SKM-1 treated with dmso at 0.1 percent for 144 hours (cell line): ENCODE data around the gene QSOX2.
"Not testable (repeated sequence)": the region's sequence is repeated elsewhere in the genome, so short reads cannot be mapped to it uniquely, and the experiment has no call there.

ENCODE experiments used
- DNase-seq: peaks from one replicate; lab custom pipeline; 2025; ENCODE audit not compliant: unreplicated experiment; lab: John Stamatoyannopoulos, UW

QSOX2 gene

DNA sequence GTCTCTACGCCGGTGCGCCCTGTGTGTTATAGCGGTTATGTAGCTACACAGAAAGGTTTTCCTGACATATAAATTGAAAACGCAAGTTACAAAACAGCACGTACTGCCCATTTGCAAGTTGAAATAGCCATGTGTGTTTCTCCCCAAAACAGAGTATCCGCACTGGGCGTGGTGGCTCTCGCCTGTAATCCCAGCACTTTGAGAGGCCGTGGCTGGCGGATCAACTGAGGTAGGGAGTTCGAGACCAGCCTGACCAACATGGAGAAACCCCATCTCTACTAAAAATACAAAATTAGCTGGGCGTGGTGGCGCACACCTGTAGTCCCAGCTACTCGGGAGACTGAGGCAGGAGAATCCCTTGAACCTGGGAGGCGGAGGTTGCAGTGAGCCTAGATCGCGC lies 21.0 kb upstream of the QSOX2 start:
- DNase-seq = not testable (repeated sequence)

- no peak for DNase-seq
These were observed 20.1 kb upstream of the QSOX2 start for GRCh38 chr9:136265561-136266355.

- no peak for DNase-seq
These were observed 19.1 kb upstream of the QSOX2 start for GRCh38 chr9:136264441-136265405.

GRCh38 chr9:136264031-136264430 lies 18.4 kb upstream of the QSOX2 start:
- DNase-seq = no peak

- DNase-seq = no peak
These were observed 17.1 kb upstream of the QSOX2 start for GRCh38 chr9:136262671-136263178.

DNA sequence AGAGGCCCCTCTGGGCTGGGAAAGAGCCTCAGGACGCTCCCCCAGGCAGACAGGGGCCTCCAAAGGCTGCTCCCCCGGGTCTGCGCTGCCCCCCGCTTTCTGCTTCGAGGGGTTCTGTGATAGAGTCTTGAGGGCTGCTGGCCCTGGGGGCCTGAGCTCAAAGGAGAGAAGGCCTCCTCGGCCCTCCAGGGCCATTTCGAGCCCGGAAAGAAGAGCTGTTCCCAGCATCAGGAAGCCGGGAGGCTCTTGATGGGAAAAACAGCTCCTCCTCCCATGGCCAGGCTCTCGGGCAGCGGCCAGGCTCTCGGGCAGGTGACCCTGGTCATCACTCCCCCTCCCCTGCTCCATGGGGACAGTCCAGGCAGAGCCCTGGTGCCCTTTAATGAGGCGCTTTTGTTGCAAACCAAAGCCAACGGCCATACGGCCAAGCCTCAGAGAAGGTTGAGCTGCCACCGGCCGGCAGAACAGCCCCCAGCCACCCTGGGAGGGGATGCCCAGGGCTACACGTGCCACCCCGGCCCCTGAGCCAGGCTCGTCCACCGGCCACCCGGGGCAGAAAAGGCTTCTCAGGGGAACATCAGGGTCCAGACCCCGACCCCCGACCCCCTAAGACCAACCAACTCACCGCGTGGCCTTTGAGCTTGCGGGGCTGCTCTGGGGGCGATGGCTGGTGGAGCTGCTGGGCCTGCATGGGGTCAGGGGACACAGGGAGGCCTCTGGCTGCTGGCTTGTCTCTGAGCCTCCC lies 16.2 kb upstream of the QSOX2 start:
- no peak for DNase-seq

DNA sequence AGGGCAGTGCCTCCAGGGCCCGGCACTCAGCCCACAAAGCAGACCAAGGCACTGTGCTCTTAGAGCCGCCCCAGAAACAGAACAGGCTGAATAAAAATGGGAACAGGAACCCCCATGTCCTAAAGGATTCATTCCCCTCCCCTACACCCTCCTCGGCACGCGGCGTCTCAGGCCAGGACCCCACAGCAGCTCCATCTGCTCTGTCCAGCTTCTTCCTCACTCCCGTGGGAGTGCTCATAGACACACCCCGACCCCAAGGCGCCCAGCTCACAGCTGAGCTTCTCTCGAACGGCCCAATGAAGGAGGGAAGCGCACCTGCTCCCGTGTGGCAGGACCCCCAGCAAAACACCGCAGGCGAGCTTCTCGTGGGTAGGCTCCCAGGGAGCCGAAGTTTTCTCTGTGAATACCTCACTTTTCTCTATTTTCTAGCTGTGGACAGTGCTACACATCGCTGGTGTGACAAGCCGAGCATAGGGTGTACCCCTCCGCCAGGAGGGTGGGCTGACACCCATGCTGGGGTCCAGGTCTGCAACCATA lies 15.4 kb upstream of the QSOX2 start:
- no peak for DNase-seq

DNA sequence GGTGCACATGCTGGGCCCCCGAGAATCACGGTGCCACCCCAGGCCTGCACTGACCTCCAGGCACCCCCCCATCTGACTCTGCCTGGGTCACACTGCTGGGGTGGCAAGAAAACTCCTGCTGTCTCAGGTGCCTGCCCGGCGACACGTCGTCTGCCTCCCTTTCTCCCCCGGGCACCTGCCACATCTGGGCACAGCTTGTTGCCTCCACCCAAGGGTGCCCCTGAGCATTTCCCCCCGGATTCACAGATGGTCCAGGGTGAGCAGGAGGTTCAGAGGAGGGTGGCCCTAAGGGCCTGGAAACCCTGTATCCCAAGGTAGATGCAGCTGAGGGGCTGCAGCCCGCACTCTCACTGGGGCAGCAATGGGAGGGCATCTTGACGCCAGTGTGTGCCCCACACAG lies 14.9 kb upstream of the QSOX2 start:
- no peak for DNase-seq

DNA sequence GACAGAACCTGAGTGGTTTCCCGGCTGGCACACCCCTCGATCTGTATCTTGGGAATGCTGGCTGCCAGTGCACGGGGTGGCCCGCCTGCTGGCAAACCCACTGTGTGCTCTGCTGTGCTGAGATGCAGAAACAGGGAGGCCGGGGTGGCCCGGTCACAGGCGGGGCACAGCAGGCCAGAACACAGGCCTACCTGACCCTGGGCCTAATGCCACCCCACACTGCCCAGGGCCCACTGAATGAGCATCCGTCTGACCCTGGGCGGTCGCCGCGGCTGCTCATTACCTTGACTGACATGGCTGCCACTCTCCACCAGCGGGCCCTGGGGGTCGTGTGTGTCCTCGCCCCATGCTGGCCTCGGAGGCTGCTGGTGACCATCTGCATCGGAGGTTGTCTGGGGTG lies 14.2 kb upstream of the QSOX2 start:
- DNase-seq = no peak

DNA sequence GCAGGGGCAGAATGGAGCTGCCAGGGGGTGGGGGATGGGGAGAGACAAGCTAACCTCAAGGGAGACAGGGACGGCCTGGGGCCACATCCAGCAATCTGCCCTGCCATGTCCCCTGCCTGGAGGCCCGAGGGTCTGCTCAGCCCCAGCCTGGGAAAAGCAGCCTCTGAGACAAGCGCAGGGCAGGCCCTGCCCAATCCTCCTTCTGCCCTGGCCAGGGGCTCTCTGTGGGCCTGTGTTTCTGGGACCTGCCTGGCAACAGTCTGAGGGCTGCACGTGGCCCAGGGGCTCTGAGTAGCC lies 13.9 kb upstream of the QSOX2 start:
- no peak for DNase-seq

DNA sequence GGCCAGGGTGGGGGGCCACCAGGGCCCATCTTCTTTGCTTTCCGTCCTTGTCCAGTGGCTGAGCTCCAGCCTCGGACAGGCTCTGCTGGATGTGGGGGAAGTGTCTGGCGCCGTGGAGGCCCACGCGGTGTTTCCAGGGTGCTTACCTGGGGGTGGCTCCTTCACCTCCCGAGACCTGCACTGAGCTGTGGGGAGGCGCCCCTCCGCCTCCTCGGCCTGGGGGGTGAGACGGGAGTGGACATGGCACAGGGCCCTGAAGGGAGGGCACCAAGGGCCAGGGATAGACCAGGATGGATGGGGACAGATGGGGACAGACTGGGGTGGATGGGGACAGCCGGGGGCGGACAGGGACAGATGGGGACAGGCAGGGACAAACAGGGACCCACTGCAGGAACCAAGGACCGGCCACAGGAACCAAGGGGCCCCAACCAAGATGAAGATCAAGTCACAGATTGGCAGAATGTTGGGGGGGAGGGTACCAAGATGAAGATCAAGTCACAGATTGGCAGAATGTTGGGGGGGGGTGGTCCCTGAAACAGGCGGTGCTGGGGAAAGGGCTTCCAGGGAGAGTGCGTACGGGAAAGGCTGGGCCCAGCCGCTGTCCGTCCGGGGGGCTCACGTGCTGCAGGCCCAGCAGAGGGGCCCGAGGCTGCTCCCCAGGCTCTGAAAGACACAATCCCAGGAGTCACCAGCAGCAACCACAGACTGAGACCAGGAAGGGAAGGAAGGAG lies 13.3 kb upstream of the QSOX2 start:
- DNase-seq = no peak

GRCh38 chr9:136258299-136258625 lies 12.7 kb upstream of the QSOX2 start:
- DNase-seq = no peak

DNA sequence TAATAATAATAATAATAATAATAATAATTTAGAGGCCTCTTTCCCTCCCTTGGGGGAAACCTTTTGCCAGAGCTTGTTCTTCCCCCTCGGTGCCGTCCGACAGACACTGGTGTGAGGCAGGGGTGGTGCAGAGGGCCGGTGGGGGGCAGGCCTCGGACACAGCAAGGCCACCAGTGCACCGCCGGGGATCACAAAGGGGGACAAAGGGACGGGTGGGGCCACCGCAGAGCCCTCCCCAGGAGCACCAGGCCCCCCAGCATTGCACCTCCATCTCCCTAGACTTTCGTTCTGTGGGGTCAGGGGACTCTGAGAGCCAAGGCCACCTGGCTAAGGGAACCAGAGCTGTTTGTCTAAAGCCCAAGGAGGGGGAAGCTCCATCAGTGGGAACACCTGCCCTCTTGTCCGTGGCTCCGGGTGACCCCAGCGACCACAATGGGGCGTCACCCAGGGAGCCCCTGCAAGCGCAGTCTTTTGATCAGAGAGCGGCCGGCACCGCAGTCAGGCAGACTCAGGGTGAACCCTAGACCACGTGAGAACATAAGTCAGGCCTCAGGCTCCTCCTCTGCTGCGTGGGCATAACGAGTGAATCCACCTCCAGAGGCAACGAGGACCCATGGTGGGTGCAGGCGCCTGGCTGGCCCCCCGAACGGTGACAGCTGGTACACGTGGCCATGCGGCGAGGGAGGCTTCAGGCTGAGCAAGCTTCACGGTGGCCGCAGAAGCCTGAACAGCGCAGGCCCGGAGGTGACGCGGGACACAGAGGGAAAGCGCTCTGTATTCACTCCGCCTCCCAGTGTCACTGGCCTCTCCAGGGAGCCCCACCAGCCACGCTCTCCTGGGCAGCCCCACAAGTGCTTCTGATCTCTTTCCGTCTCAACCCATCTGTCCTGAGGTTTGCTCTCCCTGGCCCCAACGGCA lies 12.0 kb upstream of the QSOX2 start:
- DNase-seq = no peak

GRCh38 chr9:136255896-136256890 lies 10.6 kb upstream of the QSOX2 start:
- DNase-seq = no peak

- no peak for DNase-seq
These were observed 9.5 kb upstream of the QSOX2 start for GRCh38 chr9:136255166-136255538.

- no peak for DNase-seq
These were observed 9.0 kb upstream of the QSOX2 start for GRCh38 chr9:136254381-136255165.

DNA sequence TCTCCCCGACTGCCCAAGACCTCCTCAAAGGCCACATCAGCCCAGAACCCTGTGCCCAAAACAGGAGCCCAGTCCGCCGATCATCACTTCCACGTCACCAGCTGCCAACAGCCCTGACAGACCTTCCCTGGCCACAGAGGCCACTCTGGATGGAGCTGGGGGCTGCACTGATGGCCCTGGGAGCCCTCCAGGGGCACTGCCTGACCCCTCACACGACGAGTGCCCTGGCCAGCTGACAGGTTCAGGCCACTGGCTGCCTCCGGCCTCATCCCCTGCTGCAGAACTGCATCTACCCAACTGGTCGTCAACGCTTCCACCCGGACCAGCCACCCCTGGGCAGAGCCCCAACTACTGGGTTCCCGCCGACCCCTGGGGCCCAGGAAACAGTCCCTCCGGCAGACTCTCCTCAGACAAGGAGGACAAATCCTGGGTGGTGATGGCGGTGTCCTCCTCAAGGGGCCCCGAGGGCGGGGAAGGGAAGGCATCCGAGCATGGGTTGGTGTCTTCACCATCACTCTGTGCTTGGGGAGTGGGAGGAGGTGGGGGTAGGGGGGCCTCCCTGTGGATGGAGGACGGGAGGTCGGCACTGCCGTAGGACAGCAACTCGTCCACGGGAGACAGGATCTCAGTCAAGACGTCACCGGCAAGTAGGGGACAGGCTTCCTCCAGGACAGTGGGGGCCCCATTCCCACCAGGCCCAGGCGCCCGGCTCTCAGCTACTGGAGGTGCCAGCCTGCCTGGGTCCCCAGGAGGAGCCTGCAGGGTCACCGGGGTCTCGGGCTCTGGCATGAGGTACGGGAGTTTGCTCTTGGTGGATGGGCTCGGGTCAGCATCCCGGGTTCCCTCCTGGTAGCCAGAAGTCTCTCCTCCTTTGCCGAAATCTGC lies 7.9 kb upstream of the QSOX2 start:
- DNase-seq = no peak
